Glomerular visceral epithelial cell (primary cell): ENCODE measurements around the gene FAM78A.
"Not testable (repeated sequence)": the region's sequence is repeated elsewhere in the genome, so short reads cannot be mapped to it uniquely, and the experiment has no call there.

ENCODE experiments used
- DNase-seq: peaks from one replicate; pipeline ENCODE4 v3.0.0-alpha.2; 2016; ENCODE audit errors: extremely low spot score

The FAM78A gene

GRCh38 chr9:131281119-131281965, 5.0 kb upstream of the FAM78A start:
- no peak for DNase-seq

- DNase-seq = no peak
Observed at GRCh38 chr9:131280660-131281059, 4.3 kb upstream of the FAM78A start.

- no peak for DNase-seq
Observed at GRCh38 chr9:131279863-131280570, 3.7 kb upstream of the FAM78A start.

GRCh38 chr9:131279196-131279862, 3.0 kb upstream of the FAM78A start:
- no peak for DNase-seq

- DNase-seq = no peak
Observed at GRCh38 chr9:131278702-131279111, 2.4 kb upstream of the FAM78A start.

- peak; percentile 73 for DNase-seq
Observed at GRCh38 chr9:131277910-131278701, 1.8 kb upstream of the FAM78A start.

- DNase-seq = no peak
Observed at GRCh38 chr9:131277287-131277909, 1.1 kb upstream of the FAM78A start.

GRCh38 chr9:131276891-131277286, 579 bp upstream of the FAM78A start:
- DNase-seq = no peak

- DNase-seq = no peak
Observed at GRCh38 chr9:131275332-131276093, 797 bp downstream of the FAM78A start.

- no peak for DNase-seq
Observed at GRCh38 chr9:131274674-131275331, 1.5 kb downstream of the FAM78A start.

- no peak for DNase-seq
Observed at GRCh38 chr9:131273856-131274673, 2.2 kb downstream of the FAM78A start.

- no peak for DNase-seq
Observed at GRCh38 chr9:131273146-131273855, 3.0 kb downstream of the FAM78A start.

GRCh38 chr9:131272212-131272611, 4.1 kb downstream of the FAM78A start:
- no peak for DNase-seq

GRCh38 chr9:131271506-131271931, 4.8 kb downstream of the FAM78A start:
- no peak for DNase-seq

- not testable (repeated sequence) for DNase-seq
Observed at GRCh38 chr9:131271016-131271273, 5.4 kb downstream of the FAM78A start.

- DNase-seq = no peak
Observed at GRCh38 chr9:131270171-131271015, 5.9 kb downstream of the FAM78A start.
